Stimulated activated CD4-positive, alpha-beta T cell treated with anti-CD3 and anti-CD28 coated beads, TNF-alpha, amount 100 ng/mL, for 48 hours (primary cell): Measurements from ENCODE around the gene DYNC1LI1.

Source experiments
- DNase-seq, 3 donors: peaks; one replicate each; pipeline ENCODE4 v3.0.0-alpha.2; 2020; ENCODE audit warnings: low read depth in 3 of 3

Gene DYNC1LI1

DNA sequence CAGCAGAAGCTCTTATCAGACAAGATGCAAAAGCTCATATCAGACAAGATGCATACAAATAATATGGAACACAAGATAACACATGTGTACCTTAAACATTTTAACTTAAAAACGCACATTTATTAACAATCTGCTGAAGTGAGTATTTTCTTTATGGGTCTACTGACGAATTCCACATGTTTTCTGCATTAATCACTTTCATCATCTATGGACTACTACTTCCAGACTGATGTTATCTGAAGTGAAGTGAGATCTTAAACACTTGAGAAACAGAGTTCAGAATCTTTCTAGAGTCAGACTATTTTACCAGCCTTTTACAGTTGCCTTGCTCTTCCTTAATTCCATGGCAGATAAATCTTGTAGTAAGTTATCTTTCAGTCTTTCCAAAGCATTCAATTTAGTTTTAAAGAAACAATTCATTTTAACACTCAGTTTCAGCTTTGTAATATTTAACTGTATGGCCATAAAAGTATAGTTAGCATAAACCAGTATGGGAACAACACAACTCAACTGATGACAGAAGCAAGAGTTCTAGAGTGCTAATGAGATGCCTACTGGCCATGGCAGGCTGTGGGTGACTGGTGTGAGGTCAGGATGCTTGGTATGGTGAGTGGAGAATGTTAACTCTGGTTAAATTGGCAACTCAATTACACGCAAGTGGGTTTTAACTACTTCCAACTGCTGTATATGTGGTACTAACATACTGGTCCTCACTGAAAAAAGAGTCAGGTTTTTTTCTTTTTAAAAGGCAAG, 77.8 kb downstream of the DYNC1LI1 start:
- DNase-seq: no peak

DNA sequence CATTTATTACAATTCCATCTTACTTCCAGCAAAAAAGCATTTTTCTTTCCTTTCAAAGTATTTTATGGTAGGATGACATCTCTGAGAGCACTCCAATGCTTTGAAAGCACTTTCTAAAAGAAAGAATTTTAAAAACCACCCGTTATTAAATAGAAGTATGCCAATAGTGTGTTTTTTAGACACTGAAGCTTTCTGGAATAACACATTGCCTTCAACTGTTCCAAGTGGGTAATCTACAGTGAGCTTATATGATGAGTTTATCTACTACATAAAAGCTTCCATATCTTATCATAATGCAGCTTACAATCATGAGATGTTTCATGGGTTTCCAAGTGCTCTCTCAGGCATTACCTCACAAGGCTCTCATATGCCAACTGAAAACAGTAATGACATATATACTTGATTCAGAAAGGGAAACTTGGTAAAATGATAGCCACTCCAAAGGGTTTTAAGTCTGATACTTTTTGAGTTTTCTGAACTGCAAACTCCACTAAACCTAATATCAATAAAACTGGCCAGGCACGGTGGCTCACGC, 82.1 kb downstream of the DYNC1LI1 start:
- no peak for DNase-seq

GRCh38 chr3:32487781-32488473, 82.7 kb downstream of the DYNC1LI1 start:
- no peak for DNase-seq

GRCh38 chr3:32484436-32484835, 86.2 kb downstream of the DYNC1LI1 start:
- DNase-seq: no peak

- no peak for DNase-seq
These were observed 86.9 kb downstream of the DYNC1LI1 start for GRCh38 chr3:32483772-32484171.

DNA sequence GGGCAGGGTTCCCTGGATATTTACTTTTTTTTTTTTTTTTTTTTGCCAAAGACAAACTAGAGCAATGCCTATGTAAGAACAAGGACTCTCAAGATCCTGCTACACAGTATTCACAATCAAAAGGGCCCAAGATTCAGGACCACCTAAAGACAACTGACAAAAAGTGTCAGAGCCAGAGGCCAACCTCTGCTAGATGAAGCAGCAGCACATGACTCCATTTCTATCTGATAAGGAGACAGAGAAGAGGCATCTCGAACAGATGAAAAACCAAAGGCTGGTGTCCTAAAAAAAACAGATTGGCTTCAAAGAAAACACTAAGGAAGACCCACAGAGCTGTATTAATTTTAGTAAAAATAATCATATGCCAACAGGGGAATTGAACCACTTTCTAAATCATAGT, 88.0 kb downstream of the DYNC1LI1 start:
- DNase-seq: no peak

GRCh38 chr3:32481791-32482631, 88.6 kb downstream of the DYNC1LI1 start:
- no peak for DNase-seq

- no peak for DNase-seq
These were observed 90.1 kb downstream of the DYNC1LI1 start for GRCh38 chr3:32480604-32481003.
